Neural progenitor cell (in vitro differentiated cells): Measurements from ENCODE around the gene RUVBL1. TPM values are rescaled to one million over a fixed set of nuclear protein-coding genes. Genes with fewer than 3 reads are reported as not detected.
A peak's percentile ranks its signal among the peaks of the same experiment; 100 is the strongest.

ENCODE experiments used
- DNase-seq: peaks from one replicate; pipeline ENCODE4 v3.0.0-alpha.2; 2016; ENCODE audit warnings: low spot score
- H2AFZ ChIP-seq: fragments of 200-600 bp; sonication (generic); replicated peaks from 2 replicates; pipeline ENCODE4 v1.6.1; 2016; ENCODE audit warnings: antibody characterized with exemption
- H3F3A ChIP-seq: fragments of 200-600 bp; sonication (generic); 2 replicates; pipeline ENCODE4 v1.6.1; 2016; ENCODE audit warnings: antibody characterized with exemption, low read depth
- H3K27ac ChIP-seq: fragments of 200-600 bp; sonication (generic); 2 replicates; pipeline ENCODE4 v1.5.1; 2016; ENCODE audit warnings: mild to moderate bottlenecking
- H3K27me3 ChIP-seq: fragments of 200-600 bp; sonication (generic); 2 replicates; pipeline ENCODE4 v1.6.1; 2016; ENCODE audit warnings: mild to moderate bottlenecking, moderate library complexity
- H3K36me3 ChIP-seq: fragments of 200-600 bp; sonication (generic); 2 replicates; pipeline ENCODE4 v1.5.1; 2016
- H3K4me1 ChIP-seq: fragments of 200-600 bp; sonication (generic); 2 replicates; pipeline ENCODE4 v1.6.1; 2016; ENCODE audit warnings: mixed run types
- H3K4me2 ChIP-seq: fragments of 200-600 bp; sonication (generic); 2 replicates; pipeline ENCODE4 v1.6.1; 2016
- H3K4me3 ChIP-seq: fragments of 200-600 bp; sonication (generic); 2 replicates; pipeline ENCODE4 v1.5.1; 2016
- H3K79me2 ChIP-seq: fragments of 200-600 bp; sonication (generic); 2 replicates; pipeline ENCODE4 v1.6.1; 2016; ENCODE audit warnings: low read depth
- H3K9ac ChIP-seq: fragments of 200-600 bp; sonication (generic); 2 replicates; pipeline ENCODE4 v1.6.1; 2016
- H3K9me3 ChIP-seq: fragments of 200-600 bp; sonication (generic); 2 replicates; pipeline ENCODE4 v1.5.1; 2016; ENCODE audit warnings: low read depth
- H4K20me1 ChIP-seq: fragments of 200-600 bp; sonication (generic); 2 replicates; pipeline ENCODE4 v1.6.1; 2016; ENCODE audit warnings: low read depth
- H3K27ac Mint-ChIP-seq: 3 replicates; pipeline ENCODE4 v1.8.0; 2021; ENCODE audit warnings: mixed read lengths
- H3K27me3 Mint-ChIP-seq: 2 replicates; pipeline ENCODE4 v1.8.0; 2022; ENCODE audit warnings: low read depth, mild to moderate bottlenecking, inconsistent platforms, moderate library complexity, mixed read lengths; ENCODE audit not compliant: insufficient read depth
- H3K36me3 Mint-ChIP-seq: 3 replicates; pipeline ENCODE4 v1.8.0; 2021; ENCODE audit warnings: mixed read lengths
- H3K4me1 Mint-ChIP-seq: 3 replicates; pipeline ENCODE4 v1.8.0; 2021; ENCODE audit warnings: mixed read lengths
- H3K4me3 Mint-ChIP-seq: 3 replicates; pipeline ENCODE4 v1.8.0; 2021; ENCODE audit warnings: mild to moderate bottlenecking, moderate library complexity, mixed read lengths
- H3K9me3 Mint-ChIP-seq: 3 replicates; pipeline ENCODE4 v1.8.0; 2020; ENCODE audit warnings: mixed read lengths
- CTCF ChIP-seq: fragments of 200-600 bp; sonication (generic); IDR thresholded peaks from 2 replicates; pipeline ENCODE4 v1.5.1; 2017; ENCODE audit warnings: antibody characterized with exemption, mild to moderate bottlenecking
- EZH2 ChIP-seq: fragments of 200-600 bp; sonication (generic); IDR thresholded peaks from 2 replicates; pipeline ENCODE4 v1.6.1; 2017; ENCODE audit warnings: antibody characterized with exemption, mild to moderate bottlenecking, moderate library complexity
- EZH2phosphoT487 ChIP-seq: fragments of 200-600 bp; sonication (generic); IDR thresholded peaks from 2 replicates; pipeline ENCODE4 v1.6.1; 2017; ENCODE audit warnings: antibody characterized with exemption
- total RNA-seq: library from RNA; depleted of rRNA; stranded (reverse); fragments of >200 nt; gene quantifications from 2 replicates; pipeline ENCODE4 v1.2.3, GENCODE V29; 2015; ENCODE audit warnings: low replicate concordance

Gene RUVBL1
- total RNA-seq, 1 donor from 2014 or later: 110 TPM

- TF ChIP-seq EZH2: no peak
- TF ChIP-seq CTCF: no peak
- no peak for TF ChIP-seq EZH2phosphoT487
- H3K27me3 Mint-ChIP-seq: no peaks in the 10 kb centered on the region
- H3K4me3 Mint-ChIP-seq: peak within 1 kb of the TSS; percentile 97
- peak within 1 kb of the TSS; percentile 95 for H2AFZ ChIP-seq
- peaks cover 4% of the 10 kb centered on the region for H3K36me3 Mint-ChIP-seq
- H3K4me2 ChIP-seq: peak within 1 kb of the TSS; percentile 96
- no peaks in the 10 kb centered on the region for H3K36me3 ChIP-seq
- no peaks in the 10 kb centered on the region for H3K9me3 ChIP-seq
- peaks cover 22% of the 10 kb centered on the region for H3K27me3 ChIP-seq
- DNase-seq: peak; percentile 95
- peaks cover 33% of the 10 kb centered on the region for H3K79me2 ChIP-seq
- peak within 1 kb of the TSS; percentile 100 for H3K4me3 ChIP-seq
- peak within 1 kb of the TSS; percentile 88 for H3K27ac Mint-ChIP-seq
- H3K9ac ChIP-seq: peak within 1 kb of the TSS; percentile 92
- H3K9me3 Mint-ChIP-seq: no peaks in the 10 kb centered on the region
- H3K4me1 ChIP-seq: peaks cover 13% of the 10 kb centered on the region
- H3F3A ChIP-seq: peaks cover 4% of the 10 kb centered on the region
- peak within 1 kb of the TSS; percentile 59 for H3K27ac ChIP-seq
- H4K20me1 ChIP-seq: peaks cover 22% of the 10 kb centered on the region
- H3K4me1 Mint-ChIP-seq: peaks cover 33% of the 10 kb centered on the region
Measured at GRCh38 chr3:128051837-128052594, 71.6 kb downstream of the RUVBL1 start, which contains the start of gene SEC61A1. Gene SEC61A1 (plus strand): TSS chr3:128052437. CDS start chr3:128052553, 116 bp downstream.

- peaks cover 22% of the 10 kb centered on the region for H4K20me1 ChIP-seq
- H3K9me3 ChIP-seq: no peaks in the 10 kb centered on the region
- no peak for TF ChIP-seq CTCF
- no peak for TF ChIP-seq EZH2phosphoT487
- TF ChIP-seq EZH2: no peak
- H3K4me1 Mint-ChIP-seq: peaks cover 33% of the 10 kb centered on the region
- H3F3A ChIP-seq: peaks cover 4% of the 10 kb centered on the region
- peaks cover 4% of the 10 kb centered on the region for H3K36me3 Mint-ChIP-seq
- peak; percentile 44 for DNase-seq
- H3K9me3 Mint-ChIP-seq: no peaks in the 10 kb centered on the region
- H3K4me1 ChIP-seq: peaks cover 13% of the 10 kb centered on the region
- peak overlapping the region; percentile 100 for H3K4me3 ChIP-seq
- H3K4me3 Mint-ChIP-seq: peak overlapping the region; percentile 97
- peak overlapping the region; percentile 87 for H3K4me2 ChIP-seq
- no peaks in the 10 kb centered on the region for H3K27me3 Mint-ChIP-seq
- peaks cover 27% of the 10 kb centered on the region for H3K27me3 ChIP-seq
- H3K27ac Mint-ChIP-seq: peak overlapping the region; percentile 88
- no peaks in the 10 kb centered on the region for H3K36me3 ChIP-seq
- H3K79me2 ChIP-seq: peaks cover 32% of the 10 kb centered on the region
- H2AFZ ChIP-seq: peak overlapping the region; percentile 95
- peak overlapping the region; percentile 56 for H3K9ac ChIP-seq
- no peak overlapping the region for H3K27ac ChIP-seq
Measured at GRCh38 chr3:128051459-128051836, 72.2 kb downstream of the RUVBL1 start.

- Histone ChIP-seq H3K36me3 (no peaks in the 10 kb centered on the region), H3K27ac (no peak overlapping the region), H3K9me3 (no peaks in the 10 kb centered on the region), H3K4me2 (peak overlapping the region; percentile 87), H3F3A (peaks cover 4% of the 10 kb centered on the region), H3K9ac (no peak overlapping the region), H2AFZ (no peak overlapping the region), H3K4me1 (peaks cover 13% of the 10 kb centered on the region), H3K79me2 (peaks cover 32% of the 10 kb centered on the region), H3K4me3 (no peak overlapping the region), H3K27me3 (peaks cover 31% of the 10 kb centered on the region), H4K20me1 (peaks cover 22% of the 10 kb centered on the region)
- no peak for TF ChIP-seq CTCF
- TF ChIP-seq EZH2phosphoT487: no peak
- no peak for TF ChIP-seq EZH2
- no peak overlapping the region for H3K27ac Mint-ChIP-seq
- H3K4me1 Mint-ChIP-seq: peaks cover 33% of the 10 kb centered on the region
- no peaks in the 10 kb centered on the region for H3K9me3 Mint-ChIP-seq
- DNase-seq: no peak
- peaks cover 4% of the 10 kb centered on the region for H3K36me3 Mint-ChIP-seq
- peaks cover 3% of the 10 kb centered on the region for H3K27me3 Mint-ChIP-seq
- H3K4me3 Mint-ChIP-seq: peak overlapping the region; percentile 97
Measured at GRCh38 chr3:128050597-128050996, 73.0 kb downstream of the RUVBL1 start.
